ENCODE data around the gene FHL3. TPM values are rescaled to one million over a fixed set of nuclear protein-coding genes. Genes with fewer than 3 reads are reported as not detected.

FHL3 gene
- total and polyA plus RNA-seq, 4 donors: 8.0 to 23.3 (median 16.8) TPM

- H3K27me3 ChIP-seq (ENCODE audit: control insufficient read depth, insufficient read depth, low read length): no peaks in the 10 kb centered on the region
- H3K4me1 ChIP-seq (ENCODE audit: control insufficient read depth, insufficient read depth, low read length): no peaks in the 10 kb centered on the region
- peaks cover 58% of the 10 kb centered on the region for H3K36me3 ChIP-seq (ENCODE audit: control insufficient read depth, insufficient read depth, low read length)
- WGBS (ENCODE audit: insufficient coverage): no CpG with 5 or more reads among the region's 2 CpGs
- H3K27ac ChIP-seq (ENCODE audit: low read depth, low read length): no peak overlapping the region
- no peak for DNase-seq (ENCODE audit: low read depth in 4 of 6, low spot score in 6 of 6)
- no peak overlapping the region for H3K4me3 ChIP-seq (ENCODE audit: low read depth, low read length)
- H3K9me3 ChIP-seq (ENCODE audit: control insufficient read depth, insufficient read depth, low read length): no peaks in the 10 kb centered on the region
Observed at GRCh38 chr1:37958690-37959089, 46.6 kb downstream of the FHL3 start.

GRCh38 chr1:37955685-37956084 lies 49.6 kb downstream of the FHL3 start:
- WGBS (ENCODE audit: insufficient coverage): 68% methylated on average over 3 of the region's 3 CpGs
- Histone ChIP-seq H3K9me3 (ENCODE audit: control insufficient read depth, insufficient read depth, low read length) (no peaks in the 10 kb centered on the region), H3K36me3 (ENCODE audit: control insufficient read depth, insufficient read depth, low read length) (peaks cover 40% of the 10 kb centered on the region), H3K4me1 (ENCODE audit: control insufficient read depth, insufficient read depth, low read length) (no peaks in the 10 kb centered on the region), H3K27me3 (ENCODE audit: control insufficient read depth, insufficient read depth, low read length) (no peaks in the 10 kb centered on the region), H3K4me3 (ENCODE audit: low read depth, low read length) (no peak overlapping the region), H3K27ac (ENCODE audit: low read depth, low read length) (no peak overlapping the region)
- no peak for DNase-seq (ENCODE audit: low read depth in 4 of 6, low spot score in 6 of 6)

GRCh38 chr1:37954316-37954971 lies 50.9 kb downstream of the FHL3 start:
- Histone ChIP-seq H3K9me3 (ENCODE audit: control insufficient read depth, insufficient read depth, low read length) (no peaks in the 10 kb centered on the region), H3K27ac (ENCODE audit: low read depth, low read length) (no peak overlapping the region), H3K36me3 (ENCODE audit: control insufficient read depth, insufficient read depth, low read length) (peaks cover 31% of the 10 kb centered on the region), H3K4me3 (ENCODE audit: low read depth, low read length) (no peak overlapping the region), H3K4me1 (ENCODE audit: control insufficient read depth, insufficient read depth, low read length) (no peaks in the 10 kb centered on the region), H3K27me3 (ENCODE audit: control insufficient read depth, insufficient read depth, low read length) (no peaks in the 10 kb centered on the region)
- 77% methylated on average over 1 of the region's 3 CpGs for WGBS (ENCODE audit: insufficient coverage)
- DNase-seq (ENCODE audit: low read depth in 4 of 6, low spot score in 6 of 6): no peak

GRCh38 chr1:37952738-37953137 lies 52.6 kb downstream of the FHL3 start:
- WGBS (ENCODE audit: insufficient coverage): 55% methylated on average over 2 of the region's 3 CpGs
- Histone ChIP-seq H3K9me3 (ENCODE audit: control insufficient read depth, insufficient read depth, low read length) (no peaks in the 10 kb centered on the region), H3K4me3 (ENCODE audit: low read depth, low read length) (no peak overlapping the region), H3K36me3 (ENCODE audit: control insufficient read depth, insufficient read depth, low read length) (peaks cover 19% of the 10 kb centered on the region), H3K4me1 (ENCODE audit: control insufficient read depth, insufficient read depth, low read length) (no peaks in the 10 kb centered on the region), H3K27me3 (ENCODE audit: control insufficient read depth, insufficient read depth, low read length) (no peaks in the 10 kb centered on the region), H3K27ac (ENCODE audit: low read depth, low read length) (no peak overlapping the region)
- no peak for DNase-seq (ENCODE audit: low read depth in 4 of 6, low spot score in 6 of 6)

GRCh38 chr1:37951783-37952624 lies 53.3 kb downstream of the FHL3 start:
- Histone ChIP-seq H3K27me3 (ENCODE audit: control insufficient read depth, insufficient read depth, low read length) (no peaks in the 10 kb centered on the region), H3K36me3 (ENCODE audit: control insufficient read depth, insufficient read depth, low read length) (peaks cover 14% of the 10 kb centered on the region), H3K4me1 (ENCODE audit: control insufficient read depth, insufficient read depth, low read length) (peaks cover 4% of the 10 kb centered on the region), H3K4me3 (ENCODE audit: low read depth, low read length) (no peak overlapping the region), H3K27ac (ENCODE audit: low read depth, low read length) (no peak overlapping the region), H3K9me3 (ENCODE audit: control insufficient read depth, insufficient read depth, low read length) (no peaks in the 10 kb centered on the region)
- no peak for DNase-seq (ENCODE audit: low read depth in 4 of 6, low spot score in 6 of 6)
- WGBS (ENCODE audit: insufficient coverage): 71% methylated on average over 4 of the region's 4 CpGs

- Histone ChIP-seq H3K27ac (ENCODE audit: low read depth, low read length) (no peak overlapping the region), H3K36me3 (ENCODE audit: control insufficient read depth, insufficient read depth, low read length) (peaks cover 8% of the 10 kb centered on the region), H3K27me3 (ENCODE audit: control insufficient read depth, insufficient read depth, low read length) (no peaks in the 10 kb centered on the region), H3K4me1 (ENCODE audit: control insufficient read depth, insufficient read depth, low read length) (peaks cover 11% of the 10 kb centered on the region), H3K9me3 (ENCODE audit: control insufficient read depth, insufficient read depth, low read length) (no peaks in the 10 kb centered on the region), H3K4me3 (ENCODE audit: low read depth, low read length) (no peak overlapping the region)
- no peak for DNase-seq (ENCODE audit: low read depth in 4 of 6, low spot score in 6 of 6)
- 76% methylated on average over 8 of the region's 11 CpGs for WGBS (ENCODE audit: insufficient coverage)
Observed at GRCh38 chr1:37951041-37951782, 54.1 kb downstream of the FHL3 start.

GRCh38 chr1:37949524-37950152 lies 55.7 kb downstream of the FHL3 start:
- H3K4me3 ChIP-seq (ENCODE audit: low read depth, low read length): no peak overlapping the region
- no peak overlapping the region for H3K27ac ChIP-seq (ENCODE audit: low read depth, low read length)
- H3K9me3 ChIP-seq (ENCODE audit: control insufficient read depth, insufficient read depth, low read length): no peaks in the 10 kb centered on the region
- H3K4me1 ChIP-seq (ENCODE audit: control insufficient read depth, insufficient read depth, low read length): peaks cover 20% of the 10 kb centered on the region
- WGBS (ENCODE audit: insufficient coverage): 86% methylated on average over 5 of the region's 6 CpGs
- no peaks in the 10 kb centered on the region for H3K27me3 ChIP-seq (ENCODE audit: control insufficient read depth, insufficient read depth, low read length)
- no peak for DNase-seq (ENCODE audit: low read depth in 4 of 6, low spot score in 6 of 6)
- peaks cover 9% of the 10 kb centered on the region for H3K36me3 ChIP-seq (ENCODE audit: control insufficient read depth, insufficient read depth, low read length)

- no peaks in the 10 kb centered on the region for H3K27me3 ChIP-seq (ENCODE audit: control insufficient read depth, insufficient read depth, low read length)
- DNase-seq (ENCODE audit: low read depth in 4 of 6, low spot score in 6 of 6): no peak
- H3K9me3 ChIP-seq (ENCODE audit: control insufficient read depth, insufficient read depth, low read length): no peaks in the 10 kb centered on the region
- peaks cover 20% of the 10 kb centered on the region for H3K4me1 ChIP-seq (ENCODE audit: control insufficient read depth, insufficient read depth, low read length)
- no peak overlapping the region for H3K27ac ChIP-seq (ENCODE audit: low read depth, low read length)
- peaks cover 12% of the 10 kb centered on the region for H3K36me3 ChIP-seq (ENCODE audit: control insufficient read depth, insufficient read depth, low read length)
- no peak overlapping the region for H3K4me3 ChIP-seq (ENCODE audit: low read depth, low read length)
Observed at GRCh38 chr1:37948841-37949240, 56.5 kb downstream of the FHL3 start.

GRCh38 chr1:37948166-37948565 lies 57.1 kb downstream of the FHL3 start:
- DNase-seq (ENCODE audit: low read depth in 4 of 6, low spot score in 6 of 6): no peak
- Histone ChIP-seq H3K4me1 (ENCODE audit: control insufficient read depth, insufficient read depth, low read length) (peaks cover 20% of the 10 kb centered on the region), H3K4me3 (ENCODE audit: low read depth, low read length) (no peak overlapping the region), H3K36me3 (ENCODE audit: control insufficient read depth, insufficient read depth, low read length) (peaks cover 19% of the 10 kb centered on the region), H3K9me3 (ENCODE audit: control insufficient read depth, insufficient read depth, low read length) (no peaks in the 10 kb centered on the region), H3K27ac (ENCODE audit: low read depth, low read length) (no peak overlapping the region), H3K27me3 (ENCODE audit: control insufficient read depth, insufficient read depth, low read length) (no peaks in the 10 kb centered on the region)
- 67% methylated on average over 1 of the region's 2 CpGs for WGBS (ENCODE audit: insufficient coverage)

Measured in spinal cord (tissue), 10 donors.